ENCODE measurements around the gene TRPM3.

TRPM3 gene

DNA sequence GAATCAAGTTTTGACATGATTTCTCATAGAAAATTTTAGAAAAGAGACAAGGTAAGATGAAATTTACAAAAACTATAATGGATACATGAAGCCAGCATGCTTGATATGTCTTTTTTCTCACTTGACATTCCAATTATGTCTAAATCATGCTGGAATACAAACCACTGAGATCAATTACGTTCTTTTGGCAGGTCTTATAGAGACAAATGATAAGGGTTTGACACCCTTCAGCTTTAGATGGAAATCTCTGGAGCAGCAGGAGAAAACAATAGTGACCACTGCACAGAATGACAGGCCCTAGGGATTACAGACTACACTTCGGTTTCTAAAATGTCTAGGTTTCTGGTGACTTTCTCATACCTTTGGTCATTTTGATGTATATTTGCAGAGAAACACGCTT lies 342.9 kb downstream of the TRPM3 start:
- no peaks in the 10 kb centered on the region for H3K9me3 ChIP-seq (ENCODE audit: insufficient read depth, low read length)
- H4K20me1 ChIP-seq (ENCODE audit: insufficient read depth, low read length): no peaks in the 10 kb centered on the region
- H3K4me3 ChIP-seq (ENCODE audit: low read length): no peak overlapping the region
- no peak overlapping the region for H3K9ac ChIP-seq (ENCODE audit: low read length)
- no peak overlapping the region for H2AFZ ChIP-seq (ENCODE audit: low read depth, low read length)
- no peak overlapping the region for H3K4me2 ChIP-seq (ENCODE audit: low read length)
- H3K4me1 ChIP-seq (ENCODE audit: low read length): no peaks in the 10 kb centered on the region
- TF ChIP-seq, protein P1, sequence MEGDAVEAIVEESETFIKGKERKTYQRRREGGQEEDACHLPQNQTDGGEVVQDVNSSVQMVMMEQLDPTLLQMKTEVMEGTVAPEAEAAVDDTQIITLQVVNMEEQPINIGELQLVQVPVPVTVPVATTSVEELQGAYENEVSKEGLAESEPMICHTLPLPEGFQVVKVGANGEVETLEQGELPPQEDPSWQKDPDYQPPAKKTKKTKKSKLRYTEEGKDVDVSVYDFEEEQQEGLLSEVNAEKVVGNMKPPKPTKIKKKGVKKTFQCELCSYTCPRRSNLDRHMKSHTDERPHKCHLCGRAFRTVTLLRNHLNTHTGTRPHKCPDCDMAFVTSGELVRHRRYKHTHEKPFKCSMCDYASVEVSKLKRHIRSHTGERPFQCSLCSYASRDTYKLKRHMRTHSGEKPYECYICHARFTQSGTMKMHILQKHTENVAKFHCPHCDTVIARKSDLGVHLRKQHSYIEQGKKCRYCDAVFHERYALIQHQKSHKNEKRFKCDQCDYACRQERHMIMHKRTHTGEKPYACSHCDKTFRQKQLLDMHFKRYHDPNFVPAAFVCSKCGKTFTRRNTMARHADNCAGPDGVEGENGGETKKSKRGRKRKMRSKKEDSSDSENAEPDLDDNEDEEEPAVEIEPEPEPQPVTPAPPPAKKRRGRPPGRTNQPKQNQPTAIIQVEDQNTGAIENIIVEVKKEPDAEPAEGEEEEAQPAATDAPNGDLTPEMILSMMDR (IDR thresholded peaks at IDR 0.05; ENCODE audit: low read depth, low read length): no peak
- TF ChIP-seq EZH2phosphoT487 (IDR thresholded peaks at IDR 0.05; ENCODE audit: low read depth): no peak
- H3K79me2 ChIP-seq (ENCODE audit: low read length): no peaks in the 10 kb centered on the region
- no peaks in the 10 kb centered on the region for H3K36me3 ChIP-seq (replicated peaks; ENCODE audit: low read depth, low read length)
- H3K27ac ChIP-seq (ENCODE audit: low read length): no peak overlapping the region
- no peaks in the 10 kb centered on the region for H3K27me3 ChIP-seq (ENCODE audit: low read depth, low read length)

DNA sequence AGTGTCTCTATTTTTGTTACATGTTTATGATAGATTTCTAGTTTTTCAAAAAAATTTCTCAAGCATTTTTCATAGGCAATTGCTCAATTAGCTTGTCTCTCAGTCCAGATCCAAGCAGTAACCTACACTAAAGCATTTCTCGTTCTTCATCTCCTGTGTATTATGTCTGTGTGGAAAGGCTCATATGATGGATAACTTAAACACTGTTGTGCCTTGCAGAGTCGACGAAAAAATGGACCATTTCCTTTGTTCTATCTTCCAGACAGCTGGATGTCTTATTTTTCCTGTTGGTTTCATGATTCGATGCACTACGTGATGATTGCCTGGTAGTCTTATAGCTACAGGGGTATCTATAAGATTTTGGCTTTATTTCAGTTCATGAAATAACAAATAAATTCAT lies 347.8 kb downstream of the TRPM3 start:
- H3K4me3 ChIP-seq (ENCODE audit: low read length): no peak overlapping the region
- no peak overlapping the region for H3K4me2 ChIP-seq (ENCODE audit: low read length)
- no peaks in the 10 kb centered on the region for H3K27me3 ChIP-seq (ENCODE audit: low read depth, low read length)
- TF ChIP-seq EZH2phosphoT487 (IDR thresholded peaks at IDR 0.05; ENCODE audit: low read depth): no peak
- no peaks in the 10 kb centered on the region for H4K20me1 ChIP-seq (ENCODE audit: insufficient read depth, low read length)
- no peak overlapping the region for H3K27ac ChIP-seq (ENCODE audit: low read length)
- no peaks in the 10 kb centered on the region for H3K9me3 ChIP-seq (ENCODE audit: insufficient read depth, low read length)
- H3K4me1 ChIP-seq (ENCODE audit: low read length): no peaks in the 10 kb centered on the region
- H2AFZ ChIP-seq (ENCODE audit: low read depth, low read length): no peak overlapping the region
- H3K79me2 ChIP-seq (ENCODE audit: low read length): no peaks in the 10 kb centered on the region
- H3K36me3 ChIP-seq (replicated peaks; ENCODE audit: low read depth, low read length): no peaks in the 10 kb centered on the region
- H3K9ac ChIP-seq (ENCODE audit: low read length): no peak overlapping the region

DNA sequence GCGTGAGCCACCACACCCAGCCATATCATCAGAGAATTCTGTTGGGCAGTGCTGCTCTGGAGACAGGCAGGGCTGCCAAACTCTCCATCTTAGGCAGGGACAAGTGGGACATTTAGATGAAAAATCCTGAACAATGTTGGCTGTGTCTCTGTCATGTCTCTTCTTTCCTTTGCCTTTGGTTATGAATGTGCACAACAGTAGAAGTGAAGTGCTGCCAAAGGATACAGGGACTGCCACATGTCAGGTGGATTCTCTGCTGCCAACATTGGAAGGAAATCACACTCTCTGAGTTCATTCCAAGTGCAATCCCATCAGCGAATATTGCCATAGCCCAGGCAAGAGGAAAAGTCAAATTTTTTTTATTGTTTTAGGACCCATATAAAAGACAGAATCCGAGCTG lies 348.8 kb downstream of the TRPM3 start:
- no peak for TF ChIP-seq EZH2phosphoT487 (IDR thresholded peaks at IDR 0.05; ENCODE audit: low read depth)
- TF ChIP-seq, protein P1 (IDR thresholded peaks at IDR 0.05; ENCODE audit: low read depth, low read length): no peak
- Histone ChIP-seq H4K20me1 (ENCODE audit: insufficient read depth, low read length) (no peaks in the 10 kb centered on the region), H3K4me2 (ENCODE audit: low read length) (no peak overlapping the region), H2AFZ (ENCODE audit: low read depth, low read length) (no peak overlapping the region), H3K27ac (ENCODE audit: low read length) (no peak overlapping the region), H3K4me1 (ENCODE audit: low read length) (no peaks in the 10 kb centered on the region), H3K79me2 (ENCODE audit: low read length) (no peaks in the 10 kb centered on the region), H3K4me3 (ENCODE audit: low read length) (no peak overlapping the region), H3K9me3 (ENCODE audit: insufficient read depth, low read length) (no peaks in the 10 kb centered on the region), H3K36me3 (replicated peaks; ENCODE audit: low read depth, low read length) (no peaks in the 10 kb centered on the region), H3K9ac (ENCODE audit: low read length) (no peak overlapping the region), H3K27me3 (ENCODE audit: low read depth, low read length) (no peaks in the 10 kb centered on the region)

DNA sequence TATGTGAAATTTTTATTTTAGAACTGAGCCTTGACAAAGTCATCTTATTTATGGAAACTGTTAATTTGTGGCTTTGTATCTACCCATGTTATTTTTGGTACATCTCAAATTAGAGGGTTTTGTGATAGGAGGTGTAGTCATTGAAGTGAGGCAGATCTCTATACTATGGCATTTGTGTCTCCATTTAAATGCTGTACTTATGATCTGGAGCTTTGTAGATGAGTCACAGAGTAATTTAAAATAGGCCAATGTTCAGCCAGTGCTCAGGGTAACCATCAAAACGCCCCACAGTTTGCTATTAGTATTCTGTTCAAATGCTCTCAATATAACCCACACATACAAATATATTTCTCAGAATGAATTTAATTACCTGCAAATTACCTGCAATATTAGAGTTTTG lies 355.5 kb downstream of the TRPM3 start:
- H3K27me3 ChIP-seq (ENCODE audit: low read depth, low read length): 0 out of 2 replicates have a peak, but pooled peaks cover 5% of the 10 kb centered on the region
- no peaks in the 10 kb centered on the region for H3K9me3 ChIP-seq (ENCODE audit: insufficient read depth, low read length)
- H3K4me1 ChIP-seq (ENCODE audit: low read length): no peaks in the 10 kb centered on the region
- no peak overlapping the region for H3K4me2 ChIP-seq (ENCODE audit: low read length)
- H3K4me3 ChIP-seq (ENCODE audit: low read length): no peak overlapping the region
- no peaks in the 10 kb centered on the region for H3K36me3 ChIP-seq (replicated peaks; ENCODE audit: low read depth, low read length)
- no peak overlapping the region for H3K27ac ChIP-seq (ENCODE audit: low read length)
- no peak overlapping the region for H2AFZ ChIP-seq (ENCODE audit: low read depth, low read length)
- H3K9ac ChIP-seq (ENCODE audit: low read length): no peak overlapping the region
- no peaks in the 10 kb centered on the region for H4K20me1 ChIP-seq (ENCODE audit: insufficient read depth, low read length)
- H3K79me2 ChIP-seq (ENCODE audit: low read length): no peaks in the 10 kb centered on the region
- no peak for TF ChIP-seq EZH2phosphoT487 (IDR thresholded peaks at IDR 0.05; ENCODE audit: low read depth)
- TF ChIP-seq, protein P1 (IDR thresholded peaks at IDR 0.05; ENCODE audit: low read depth, low read length): no peak

Data from OCI-LY3 (cell line).